ENCODE data around the gene ACSF3. TPM values are rescaled to one million over a fixed set of nuclear protein-coding genes. Genes with fewer than 3 reads are reported as not detected.

Gene ACSF3
- total RNA-seq, 2 experiments from 2014 or later, result 112 to 143 TPM

DNA sequence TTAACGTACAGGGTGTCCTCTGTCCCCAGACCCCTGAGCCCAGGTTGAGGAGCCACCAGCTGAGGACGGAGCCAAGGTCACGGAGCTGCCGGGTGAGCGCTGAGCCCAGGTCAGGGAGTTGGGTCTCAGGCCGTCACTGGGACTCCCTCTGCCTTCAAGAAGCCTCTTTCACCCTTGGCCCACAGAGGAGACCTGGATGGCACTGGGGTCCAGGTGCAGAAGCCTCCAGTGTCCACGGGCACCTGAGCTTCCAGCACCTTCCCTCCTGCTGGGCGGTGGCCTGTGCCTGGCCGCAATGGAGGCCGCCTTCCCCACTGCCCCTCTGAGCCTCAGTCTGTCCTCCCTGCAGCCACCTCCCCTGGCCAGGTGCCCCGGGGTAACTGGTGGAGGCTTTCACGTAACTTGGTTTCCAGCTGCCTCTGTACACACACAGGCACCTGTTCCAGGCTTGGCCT, 46.3 kb downstream of the ACSF3 start:
- no peaks in the 10 kb centered on the region for H4K20me1 ChIP-seq (ENCODE audit: insufficient read depth, low read length)
- TF ChIP-seq, protein P1, sequence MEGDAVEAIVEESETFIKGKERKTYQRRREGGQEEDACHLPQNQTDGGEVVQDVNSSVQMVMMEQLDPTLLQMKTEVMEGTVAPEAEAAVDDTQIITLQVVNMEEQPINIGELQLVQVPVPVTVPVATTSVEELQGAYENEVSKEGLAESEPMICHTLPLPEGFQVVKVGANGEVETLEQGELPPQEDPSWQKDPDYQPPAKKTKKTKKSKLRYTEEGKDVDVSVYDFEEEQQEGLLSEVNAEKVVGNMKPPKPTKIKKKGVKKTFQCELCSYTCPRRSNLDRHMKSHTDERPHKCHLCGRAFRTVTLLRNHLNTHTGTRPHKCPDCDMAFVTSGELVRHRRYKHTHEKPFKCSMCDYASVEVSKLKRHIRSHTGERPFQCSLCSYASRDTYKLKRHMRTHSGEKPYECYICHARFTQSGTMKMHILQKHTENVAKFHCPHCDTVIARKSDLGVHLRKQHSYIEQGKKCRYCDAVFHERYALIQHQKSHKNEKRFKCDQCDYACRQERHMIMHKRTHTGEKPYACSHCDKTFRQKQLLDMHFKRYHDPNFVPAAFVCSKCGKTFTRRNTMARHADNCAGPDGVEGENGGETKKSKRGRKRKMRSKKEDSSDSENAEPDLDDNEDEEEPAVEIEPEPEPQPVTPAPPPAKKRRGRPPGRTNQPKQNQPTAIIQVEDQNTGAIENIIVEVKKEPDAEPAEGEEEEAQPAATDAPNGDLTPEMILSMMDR (conservative IDR thresholded peaks at IDR 0.05; ENCODE audit: low read length), result no peak
- TF ChIP-seq EZH2phosphoT487 (IDR thresholded peaks at IDR 0.05; ENCODE audit: borderline replicate concordance, low read depth, low read length), result no peak
- no peak overlapping the region for H2AFZ ChIP-seq (ENCODE audit: low read length)
- H3K79me2 ChIP-seq (ENCODE audit: insufficient read depth, low read depth, low read length), result no peaks in the 10 kb centered on the region
- no peak for DNase-seq (ENCODE audit: low spot score)
- intact Hi-C loops (cut with micrococcal nuclease; ENCODE audit: unreplicated experiment), result no loop called here
- no peaks in the 10 kb centered on the region for H3K9me2 ChIP-seq (ENCODE audit: insufficient read depth, low read length)
- H3K27ac ChIP-seq (ENCODE audit: low read depth, low read length, poor library complexity, severe bottlenecking), result no peak overlapping the region
- H3K4me3 ChIP-seq (ENCODE audit: low read depth, low read length, poor library complexity, severe bottlenecking), result no peak overlapping the region
- no TSS peak for BruUV-seq (replicated peaks)
- no peaks in the 10 kb centered on the region for H3K4me1 ChIP-seq (ENCODE audit: insufficient read depth, low read length, poor library complexity, severe bottlenecking)
- peaks cover 95% of the 10 kb centered on the region for H3K36me3 ChIP-seq (ENCODE audit: insufficient read depth, low read length)
- ChIA-PET CTCF (ENCODE audit: unreplicated experiment) (no interaction called here), POLR2A (no interaction called here)
- no peaks in the 10 kb centered on the region for H3K9me3 ChIP-seq (ENCODE audit: low read length)
- no peak overlapping the region for H3K4me2 ChIP-seq (ENCODE audit: low read length)

DNA sequence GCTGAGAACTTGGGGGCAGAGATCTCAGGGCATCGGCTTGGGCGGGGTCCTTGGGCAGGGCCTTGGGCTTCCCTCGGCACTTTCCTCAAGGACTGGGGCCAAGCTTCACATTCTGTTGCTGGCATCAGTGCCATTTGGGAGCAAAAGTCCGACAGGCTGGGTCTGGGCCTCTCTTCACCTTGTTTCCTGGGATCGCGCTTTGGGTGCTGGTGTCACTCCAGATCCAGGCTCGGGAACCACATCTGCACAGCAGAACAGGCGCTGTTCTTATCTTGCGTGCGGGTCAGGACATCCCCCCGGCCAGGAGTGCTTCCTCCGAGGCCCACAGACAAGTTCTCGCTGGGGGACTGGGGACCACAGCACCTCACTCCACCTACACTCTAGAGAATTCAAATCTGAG, 46.7 kb downstream of the ACSF3 start:
- TF ChIP-seq EZH2phosphoT487 (IDR thresholded peaks at IDR 0.05; ENCODE audit: borderline replicate concordance, low read depth, low read length), result no peak
- no peak for DNase-seq (ENCODE audit: low spot score)
- intact Hi-C loops (cut with micrococcal nuclease; ENCODE audit: unreplicated experiment), result no loop called here
- no peaks in the 10 kb centered on the region for H3K79me2 ChIP-seq (ENCODE audit: insufficient read depth, low read depth, low read length)
- H2AFZ ChIP-seq (ENCODE audit: low read length), result no peak overlapping the region
- CTCF ChIA-PET (ENCODE audit: unreplicated experiment), result no interaction called here
- H3K27ac ChIP-seq (ENCODE audit: low read depth, low read length, poor library complexity, severe bottlenecking), result no peak overlapping the region
- BruUV-seq (replicated peaks), result no TSS peak
- H3K9me3 ChIP-seq (ENCODE audit: low read length), result no peaks in the 10 kb centered on the region
- H3K4me3 ChIP-seq (ENCODE audit: low read depth, low read length, poor library complexity, severe bottlenecking), result no peak overlapping the region
- H4K20me1 ChIP-seq (ENCODE audit: insufficient read depth, low read length), result no peaks in the 10 kb centered on the region
- no peak overlapping the region for H3K4me2 ChIP-seq (ENCODE audit: low read length)
- H3K4me1 ChIP-seq (ENCODE audit: insufficient read depth, low read length, poor library complexity, severe bottlenecking), result no peaks in the 10 kb centered on the region
- no peaks in the 10 kb centered on the region for H3K9me2 ChIP-seq (ENCODE audit: insufficient read depth, low read length)
- POLR2A ChIA-PET, result no interaction called here
- H3K36me3 ChIP-seq (ENCODE audit: insufficient read depth, low read length), result peaks cover 95% of the 10 kb centered on the region

DNA sequence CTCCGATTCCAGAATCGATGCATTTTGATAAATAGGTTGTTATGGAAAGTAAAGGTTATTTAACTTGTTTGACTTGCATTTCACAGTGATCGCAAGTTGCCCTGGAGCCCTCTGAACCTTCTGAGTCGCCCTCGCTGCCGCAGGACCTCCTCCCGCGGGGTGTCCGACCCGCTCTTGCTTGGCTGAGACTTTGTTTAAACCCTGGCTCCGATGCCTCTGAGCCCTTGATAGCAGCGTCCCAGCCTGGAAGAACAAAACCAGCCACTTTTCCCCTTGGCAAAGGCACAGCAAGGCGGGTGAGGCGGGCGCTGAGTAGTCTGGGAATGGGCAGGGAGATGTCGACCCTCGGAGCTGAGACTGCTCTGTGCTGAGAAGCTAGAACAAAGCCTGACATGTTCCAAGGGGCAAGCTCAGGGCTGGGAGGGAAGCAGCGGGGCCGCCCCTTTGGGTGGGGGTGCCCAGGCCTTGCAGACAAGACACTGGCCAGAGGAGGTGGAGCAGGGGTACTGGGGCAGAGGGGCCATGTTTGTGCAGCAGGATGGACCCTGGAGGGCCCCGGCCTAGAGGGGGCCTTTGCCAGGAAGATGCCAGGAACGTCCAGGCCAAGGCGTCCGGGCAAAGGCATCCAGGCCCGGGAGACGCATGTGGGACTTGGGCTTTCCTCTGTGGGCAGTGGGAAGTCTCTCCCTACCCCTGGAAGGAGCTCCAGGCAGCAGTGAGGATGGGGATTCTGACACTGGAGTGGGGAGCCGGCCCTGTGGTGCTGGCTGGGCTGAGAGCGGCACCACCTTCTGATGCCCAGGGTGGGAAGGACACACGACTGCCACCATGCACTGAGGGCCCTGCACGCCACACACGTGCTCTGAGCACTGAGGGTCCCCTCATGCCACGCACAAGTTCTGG, 47.6 kb downstream of the ACSF3 start:
- no peak for DNase-seq (ENCODE audit: low spot score)
- H2AFZ ChIP-seq (ENCODE audit: low read length), result no peak overlapping the region
- H3K36me3 ChIP-seq (ENCODE audit: insufficient read depth, low read length), result peaks cover 95% of the 10 kb centered on the region
- CTCF ChIA-PET (ENCODE audit: unreplicated experiment), result no interaction called here
- no peak overlapping the region for H3K27ac ChIP-seq (ENCODE audit: low read depth, low read length, poor library complexity, severe bottlenecking)
- no peaks in the 10 kb centered on the region for H3K79me2 ChIP-seq (ENCODE audit: insufficient read depth, low read depth, low read length)
- TF ChIP-seq, protein P1 (conservative IDR thresholded peaks at IDR 0.05; ENCODE audit: low read length), result no peak
- no peak for TF ChIP-seq EZH2phosphoT487 (IDR thresholded peaks at IDR 0.05; ENCODE audit: borderline replicate concordance, low read depth, low read length)
- intact Hi-C loops (cut with micrococcal nuclease; ENCODE audit: unreplicated experiment), result no loop called here
- H4K20me1 ChIP-seq (ENCODE audit: insufficient read depth, low read length), result no peaks in the 10 kb centered on the region
- POLR2A ChIA-PET, result no interaction called here
- H3K9me2 ChIP-seq (ENCODE audit: insufficient read depth, low read length), result no peaks in the 10 kb centered on the region
- no peaks in the 10 kb centered on the region for H3K4me1 ChIP-seq (ENCODE audit: insufficient read depth, low read length, poor library complexity, severe bottlenecking)
- no TSS peak for BruUV-seq (replicated peaks)
- H3K9me3 ChIP-seq (ENCODE audit: low read length), result no peaks in the 10 kb centered on the region
- no peak overlapping the region for H3K4me3 ChIP-seq (ENCODE audit: low read depth, low read length, poor library complexity, severe bottlenecking)
- H3K4me2 ChIP-seq (ENCODE audit: low read length), result no peak overlapping the region
